Endothelial cell of umbilical vein (primary cell): ENCODE results near the gene AGBL4. TPM values are rescaled to one million over a fixed set of nuclear protein-coding genes. Genes with fewer than 3 reads are reported as not detected.

ENCODE experiments used
- BruUV-seq: library from RNA; stranded (reverse); fragments of 400-500 nt; replicated peaks from 2 replicates; lab custom pipeline; 2021; lab: Mats Ljungman, UMichigan
- CTCF ChIA-PET: fragments of 300-600, 350-600 bp; sonication (Branson Sonifier 250); formaldehyde crosslinking; loops from one replicate; lab custom pipeline; 2021; ENCODE audit warnings: antibody characterized with exemption, inconsistent platforms; lab: Charles Lee
- POLR2A ChIA-PET: fragments of 300-600, 350-600 bp; sonication (Branson Sonifier 250); formaldehyde crosslinking; loops from one replicate; lab custom pipeline; 2021; ENCODE audit warnings: antibody characterized with exemption, inconsistent platforms; lab: Charles Lee
- DNase-seq: peaks from one replicate; pipeline ENCODE4 v3.0.0-alpha.2; 2011; ENCODE audit warnings: low read depth, low spot score
- FAIRE-seq: peaks from 2 replicates; lab custom pipeline; 2011; peaks lifted over from hg19 to GRCh38; lab: Jason Lieb, UNC
- H2AFZ ChIP-seq: 2 replicates; pipeline ENCODE4 v1.6.0; 2012; ENCODE audit warnings: low read depth, low read length, control low read depth, inconsistent platforms
- H3K27ac ChIP-seq: 2 replicates; pipeline ENCODE4 v1.5.1; 2011; ENCODE audit warnings: low read depth, mild to moderate bottlenecking, control low read depth, low read length, moderate library complexity; ENCODE audit not compliant: insufficient read depth
- H3K27me3 ChIP-seq, 2 experiments: 2 replicates each; pipeline versions ENCODE4 v1.6.0 to v1.6.1; 2011; ENCODE audit warnings: low read length in 2 of 2, mixed read lengths in 1 of 2; ENCODE audit not compliant: control insufficient read depth in 2 of 2, insufficient read depth in 2 of 2
- H3K36me3 ChIP-seq, 2 experiments: 2 replicates in 1 of 2; 3 replicates in 1 of 2; pipeline ENCODE4 v1.5.1; 2011; ENCODE audit warnings: low read length in 2 of 2, mild to moderate bottlenecking in 1 of 2, moderate library complexity in 1 of 2; ENCODE audit not compliant: control insufficient read depth in 2 of 2, insufficient read depth in 2 of 2; ENCODE audit errors: extremely low read depth in 1 of 2
- H3K4me1 ChIP-seq: 3 replicates; pipeline ENCODE4 v1.5.1; 2011; ENCODE audit warnings: mild to moderate bottlenecking, low read length; ENCODE audit not compliant: control insufficient read depth, insufficient read depth; ENCODE audit errors: extremely low read depth
- H3K4me2 ChIP-seq: 2 replicates; pipeline ENCODE4 v1.6.1; 2011; ENCODE audit warnings: low read length, control low read depth, mixed read lengths; ENCODE audit not compliant: insufficient read depth
- H3K4me3 ChIP-seq, 3 experiments: fragments of 200-600 bp in 1 of 3; sonication (generic), shearing (Covaris generic) in 1 of 3; replicated peaks in 1 of 3; 2 replicates each; pipeline ENCODE4 v1.5.1; 2011 to 2016; ENCODE audit warnings: control low read depth in 3 of 3, low read length in 3 of 3, mild to moderate bottlenecking in 2 of 3, inconsistent platforms in 1 of 3, low read depth in 1 of 3, moderate library complexity in 1 of 3; ENCODE audit not compliant: insufficient read depth in 1 of 3
- H3K79me2 ChIP-seq: 2 replicates; pipeline ENCODE4 v1.6.0; 2012; ENCODE audit warnings: low read length, inconsistent platforms; ENCODE audit not compliant: control insufficient read depth, insufficient read depth
- H3K9ac ChIP-seq: replicated peaks from 2 replicates; pipeline ENCODE3; 2011; ENCODE audit warnings: low read length, control low read depth; ENCODE audit not compliant: insufficient read depth; ENCODE audit errors: extremely low read depth
- H3K9me1 ChIP-seq: replicated peaks from 3 replicates; pipeline ENCODE4 v1.6.0; 2011; ENCODE audit warnings: mild to moderate bottlenecking, low read length; ENCODE audit not compliant: control insufficient read depth, insufficient read depth; ENCODE audit errors: extremely low read depth
- H3K9me3 ChIP-seq: replicated peaks from 2 replicates; pipeline ENCODE4 v1.5.1; 2012; ENCODE audit warnings: low read length, inconsistent platforms; ENCODE audit not compliant: control insufficient read depth, insufficient read depth
- H4K20me1 ChIP-seq: replicated peaks from 2 replicates; pipeline ENCODE3; 2011; ENCODE audit warnings: mild to moderate bottlenecking, low read length; ENCODE audit not compliant: control insufficient read depth, insufficient read depth; ENCODE audit errors: extremely low read depth
- EZH2 ChIP-seq: IDR thresholded peaks from 2 replicates; pipeline ENCODE4 v1.6.1; 2012; ENCODE audit warnings: borderline replicate concordance, low read depth, mild to moderate bottlenecking, moderate library complexity, low read length, inconsistent platforms; ENCODE audit not compliant: severe bottlenecking
- FOS ChIP-seq: IDR thresholded peaks from 2 replicates; pipeline ENCODE4 v1.6.1; 2011; ENCODE audit warnings: mild to moderate bottlenecking, low read length, moderate library complexity, borderline replicate concordance; ENCODE audit not compliant: insufficient read depth
- GATA2 ChIP-seq: IDR thresholded peaks from 2 replicates; pipeline ENCODE4 v1.7.0; 2011; ENCODE audit warnings: low read depth, mild to moderate bottlenecking, moderate library complexity, mixed read lengths, low read length; ENCODE audit not compliant: insufficient read length, insufficient read depth
- JUN ChIP-seq: IDR thresholded peaks from 2 replicates; pipeline ENCODE4 v1.6.1; 2011; ENCODE audit warnings: borderline replicate concordance, low read depth; ENCODE audit not compliant: insufficient read length, insufficient read depth
- MYC ChIP-seq: IDR thresholded peaks from one replicate; pipeline ENCODE4 v1.6.1; 2011; ENCODE audit warnings: mild to moderate bottlenecking, low read depth, low read length
- POLR2A ChIP-seq: IDR thresholded peaks from 2 replicates; pipeline ENCODE4 v1.6.1; 2012; ENCODE audit warnings: low read depth, mild to moderate bottlenecking, control low read depth, low read length
- POLR2AphosphoS5 ChIP-seq: IDR thresholded peaks from 2 replicates; pipeline ENCODE4 v1.6.1; 2012; ENCODE audit warnings: low read depth, mild to moderate bottlenecking, control low read depth, low read length, moderate library complexity; ENCODE audit not compliant: insufficient read depth
- dilution Hi-C: fragments of 300-500 bp; cut with MboI; formaldehyde crosslinking; loops from one replicate; pipeline ENCODE4 v1.15.0; 2019; ENCODE audit warnings: low sequenced_read_pairs; ENCODE audit not compliant: extremely low pct_ligation_motif_present
- intact Hi-C: fragments of 100-400 bp; cut with micrococcal nuclease; formaldehyde crosslinking; loops from one replicate; pipeline ENCODE4 v1.10.0; 2022
- polyA plus RNA-seq, 4 experiments: library from polyadenylated mRNA; depleted of rRNA in 3 of 4; stranded (reverse) in 3 of 4; unstranded in 1 of 4; fragments of >200 nt; gene quantifications; 2 replicates each; pipeline versions ENCODE4 v1.2.1 to v1.2.3, GENCODE V29; 2011 to 2012; ENCODE audit warnings: missing spikeins in 1 of 4
- total RNA-seq: library from RNA; stranded (reverse); gene quantifications from 2 replicates; pipeline ENCODE4 v1.2.3, GENCODE V29; 2021
- TF ChIP-seq, protein P1 (sequence below): IDR thresholded peaks from 2 replicates; pipeline ENCODE4 v1.6.1; 2011; ENCODE audit not compliant: insufficient read depth, insufficient read length
- TF ChIP-seq, protein P2 (sequence below), 2 donors: IDR thresholded peaks; 1 replicate in 1 of 2; 2 replicates in 1 of 2; pipeline ENCODE4 v1.5.1; 2011; ENCODE audit warnings: low read length in 2 of 2, mild to moderate bottlenecking in 2 of 2, moderate library complexity in 2 of 2, control low read depth in 1 of 2, inconsistent platforms in 1 of 2, low read depth in 1 of 2; ENCODE audit not compliant: insufficient read depth in 1 of 2; ENCODE audit errors: extremely low read depth in 1 of 2

The AGBL4 gene
- total and polyA plus RNA-seq, 2 donors (not counting 3 experiments of a cell fraction or from before 2014, with no cell fraction given) = not detected

DNA sequence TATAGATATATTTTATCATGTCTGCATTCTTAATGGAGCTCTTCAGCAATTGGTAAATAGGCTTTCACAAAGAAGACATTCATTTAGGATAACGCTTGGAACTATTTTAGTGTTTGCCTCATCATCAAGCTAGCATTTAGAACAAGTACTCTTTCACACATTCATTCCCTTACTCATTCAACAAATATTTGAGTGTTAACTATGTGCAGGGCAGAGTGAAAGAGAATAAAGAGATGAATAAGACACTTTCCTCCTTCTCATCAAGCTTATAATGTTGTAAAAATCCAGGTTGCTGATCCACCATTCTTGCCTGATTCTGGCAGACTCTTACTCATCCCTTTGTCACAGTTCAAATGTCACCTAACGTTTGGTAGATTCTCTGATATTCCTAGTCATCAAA, 860.7 kb downstream of the AGBL4 start:
- Histone ChIP-seq H3K4me2 (no peak overlapping the region), H3K4me3 (no peak overlapping the region), H3K9ac (no peak overlapping the region), H2AFZ (no peak overlapping the region), H3K27me3 (no peaks in the 10 kb centered on the region), H3K36me3 (no peaks in the 10 kb centered on the region), H3K4me1 (no peaks in the 10 kb centered on the region), H3K9me1 (no peaks in the 10 kb centered on the region), H3K27ac (no peak overlapping the region), H3K79me2 (no peaks in the 10 kb centered on the region), H3K9me3 (no peaks in the 10 kb centered on the region), H4K20me1 (no peaks in the 10 kb centered on the region)
- intact Hi-C loops = no loop called here
- no TSS peak for BruUV-seq
- no peak for DNase-seq
- ChIA-PET POLR2A (no interaction called here), CTCF (no interaction called here)
- no peak for FAIRE-seq
- TF ChIP-seq, protein P1, sequence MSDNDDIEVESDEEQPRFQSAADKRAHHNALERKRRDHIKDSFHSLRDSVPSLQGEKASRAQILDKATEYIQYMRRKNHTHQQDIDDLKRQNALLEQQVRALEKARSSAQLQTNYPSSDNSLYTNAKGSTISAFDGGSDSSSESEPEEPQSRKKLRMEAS = no peak
- TF ChIP-seq GATA2 (no peak), POLR2AphosphoS5 (no peak), EZH2 (no peak), JUN (no peak), POLR2A (no peak), FOS (no peak), MYC (no peak)
- TF ChIP-seq, protein P2, sequence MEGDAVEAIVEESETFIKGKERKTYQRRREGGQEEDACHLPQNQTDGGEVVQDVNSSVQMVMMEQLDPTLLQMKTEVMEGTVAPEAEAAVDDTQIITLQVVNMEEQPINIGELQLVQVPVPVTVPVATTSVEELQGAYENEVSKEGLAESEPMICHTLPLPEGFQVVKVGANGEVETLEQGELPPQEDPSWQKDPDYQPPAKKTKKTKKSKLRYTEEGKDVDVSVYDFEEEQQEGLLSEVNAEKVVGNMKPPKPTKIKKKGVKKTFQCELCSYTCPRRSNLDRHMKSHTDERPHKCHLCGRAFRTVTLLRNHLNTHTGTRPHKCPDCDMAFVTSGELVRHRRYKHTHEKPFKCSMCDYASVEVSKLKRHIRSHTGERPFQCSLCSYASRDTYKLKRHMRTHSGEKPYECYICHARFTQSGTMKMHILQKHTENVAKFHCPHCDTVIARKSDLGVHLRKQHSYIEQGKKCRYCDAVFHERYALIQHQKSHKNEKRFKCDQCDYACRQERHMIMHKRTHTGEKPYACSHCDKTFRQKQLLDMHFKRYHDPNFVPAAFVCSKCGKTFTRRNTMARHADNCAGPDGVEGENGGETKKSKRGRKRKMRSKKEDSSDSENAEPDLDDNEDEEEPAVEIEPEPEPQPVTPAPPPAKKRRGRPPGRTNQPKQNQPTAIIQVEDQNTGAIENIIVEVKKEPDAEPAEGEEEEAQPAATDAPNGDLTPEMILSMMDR (IDR thresholded peaks at IDR 0.05; ENCODE audit: extremely low read depth in 1 of 2, insufficient read depth in 1 of 2, low read depth in 1 of 2, low read length in 2 of 2) = no peak
- dilution Hi-C loops = no loop called here
